NCI-H1092 (cell line): ENCODE results near the gene TBPL1.
"Not testable (repeated sequence)": the region's sequence is repeated elsewhere in the genome, so short reads cannot be mapped to it uniquely, and the experiment has no call there.

Experiments
- DNase-seq: peaks from one replicate; lab custom pipeline; 2025; lab: John Stamatoyannopoulos, UW

Gene TBPL1

GRCh38 chr6:133953634-133954415 lies 801 bp downstream of the TBPL1 start:
- DNase-seq, result no peak

- no peak for DNase-seq
Observed at GRCh38 chr6:133954657-133955576, 1.9 kb downstream of the TBPL1 start.

GRCh38 chr6:133955582-133956415 lies 2.8 kb downstream of the TBPL1 start:
- DNase-seq, result no peak

- no peak for DNase-seq
Observed at GRCh38 chr6:133956416-133957049, 3.5 kb downstream of the TBPL1 start.

- no peak for DNase-seq
Observed at GRCh38 chr6:133957227-133957626, 4.2 kb downstream of the TBPL1 start.

GRCh38 chr6:133957780-133958242 lies 4.8 kb downstream of the TBPL1 start:
- no peak for DNase-seq

- DNase-seq, result no peak
Observed at GRCh38 chr6:133958791-133959190, 5.8 kb downstream of the TBPL1 start.

GRCh38 chr6:133959667-133960368 lies 6.8 kb downstream of the TBPL1 start:
- DNase-seq, result no peak

- DNase-seq, result no peak
Observed at GRCh38 chr6:133961831-133962230, 8.8 kb downstream of the TBPL1 start.

- DNase-seq, result no peak
Observed at GRCh38 chr6:133964052-133964451, 11.0 kb downstream of the TBPL1 start.

- DNase-seq, result no peak
Observed at GRCh38 chr6:133964702-133965101, 11.7 kb downstream of the TBPL1 start.

- no peak for DNase-seq
Observed at GRCh38 chr6:133965817-133966360, 12.9 kb downstream of the TBPL1 start.

- DNase-seq, result no peak
Observed at GRCh38 chr6:133966654-133967329, 13.8 kb downstream of the TBPL1 start.

GRCh38 chr6:133967347-133967746 lies 14.3 kb downstream of the TBPL1 start:
- DNase-seq, result no peak

GRCh38 chr6:133967835-133968234 lies 14.8 kb downstream of the TBPL1 start:
- DNase-seq, result not testable (repeated sequence)

GRCh38 chr6:133969285-133969920 lies 16.4 kb downstream of the TBPL1 start:
- DNase-seq, result no peak

GRCh38 chr6:133969921-133970295 lies 16.9 kb downstream of the TBPL1 start:
- no peak for DNase-seq

- DNase-seq, result no peak
Observed at GRCh38 chr6:133971861-133972260, 18.8 kb downstream of the TBPL1 start.

GRCh38 chr6:133972388-133972787 lies 19.4 kb downstream of the TBPL1 start:
- no peak for DNase-seq
